Measurements from ENCODE around the gene ANKS6. TPM values are rescaled to one million over a fixed set of nuclear protein-coding genes. Genes with fewer than 3 reads are reported as not detected.

Gene ANKS6
- total and polyA plus RNA-seq, 8 donors, result 10.7 to 75.0 (median 19.5) TPM

GRCh38 chr9:98767196-98767595 lies 29.2 kb downstream of the ANKS6 start:
- intact Hi-C loops (cut with DNase I; ENCODE audit: low total_unique reads), result no loop called here
- Histone ChIP-seq H3K4me3 (no peak overlapping the region), H3K4me1 (no peaks in the 10 kb centered on the region), H3K9me3 (peaks cover 0 to 9% (median 2%) of the 10 kb centered on the region in 4 donors), H3K36me3 (peaks cover 36 to 88% (median 76%) of the 10 kb centered on the region in 4 donors), H3K27ac (no peak overlapping the region), H3K27me3 (no peaks in the 10 kb centered on the region)
- DNase-seq, result no peak
- 90 to 97% (median 95%) methylated on average over 3 of the region's 3 CpGs for WGBS, 5 donors
- no peak for TF ChIP-seq EP300 (IDR thresholded peaks at IDR 0.05)
- no peak for TF ChIP-seq POLR2A (IDR thresholded peaks at IDR 0.05)
- no peak for TF ChIP-seq POLR2AphosphoS5 (IDR thresholded peaks at IDR 0.05)
- no peak for TF ChIP-seq CTCF (IDR thresholded peaks at IDR 0.05)

- WGBS, 5 donors, result 89 to 97% (median 95%) methylated on average over 2 of the region's 2 CpGs
- Histone ChIP-seq H3K4me1 (no peaks in the 10 kb centered on the region), H3K27me3 (no peaks in the 10 kb centered on the region), H3K36me3 (peaks cover 30 to 82% (median 70%) of the 10 kb centered on the region in 4 donors), H3K27ac (no peak overlapping the region), H3K9me3 (peaks cover 0 to 9% (median 2%) of the 10 kb centered on the region in 4 donors), H3K4me3 (no peak overlapping the region)
- intact Hi-C loops (cut with DNase I; ENCODE audit: low total_unique reads), result no loop called here
- no peak for DNase-seq
- TF ChIP-seq POLR2A (IDR thresholded peaks at IDR 0.05) (no peak), POLR2AphosphoS5 (IDR thresholded peaks at IDR 0.05) (no peak), EP300 (IDR thresholded peaks at IDR 0.05) (no peak), CTCF (IDR thresholded peaks at IDR 0.05) (no peak)
Observed at GRCh38 chr9:98766586-98766985, 29.8 kb downstream of the ANKS6 start.

- no peak overlapping the region for H3K4me3 ChIP-seq
Observed at GRCh38 chr9:98765256-98765655, 31.1 kb downstream of the ANKS6 start.

GRCh38 chr9:98763986-98764745 lies 32.2 kb downstream of the ANKS6 start:
- Histone ChIP-seq H3K27me3 (no peaks in the 10 kb centered on the region), H3K27ac (no peak overlapping the region), H3K36me3 (peaks cover 18 to 68% (median 56%) of the 10 kb centered on the region in 4 donors), H3K4me1 (no peaks in the 10 kb centered on the region), H3K4me3 (no peak overlapping the region), H3K9me3 (peaks cover 0 to 9% (median 2%) of the 10 kb centered on the region in 4 donors)
- 93 to 100% (median 97%) methylated on average over 3 of the region's 3 CpGs for WGBS, 5 donors
- no peak for TF ChIP-seq EP300 (IDR thresholded peaks at IDR 0.05)
- TF ChIP-seq POLR2AphosphoS5 (IDR thresholded peaks at IDR 0.05), result no peak
- intact Hi-C loops (cut with DNase I; ENCODE audit: low total_unique reads), result no loop called here
- no peak for DNase-seq

More at GRCh38 chr9:98765256-98765655, 31.1 kb downstream of the ANKS6 start:
- no peak for DNase-seq
- TF ChIP-seq EP300 (IDR thresholded peaks at IDR 0.05), result no peak
- no peak for TF ChIP-seq POLR2A (IDR thresholded peaks at IDR 0.05)
- TF ChIP-seq POLR2AphosphoS5 (IDR thresholded peaks at IDR 0.05), result no peak
- TF ChIP-seq CTCF (IDR thresholded peaks at IDR 0.05), result no peak
- Histone ChIP-seq H3K9me3 (peaks cover 0 to 9% (median 2%) of the 10 kb centered on the region in 4 donors), H3K27me3 (no peaks in the 10 kb centered on the region), H3K27ac (no peak overlapping the region), H3K4me1 (no peaks in the 10 kb centered on the region), H3K36me3 (peaks cover 18 to 68% (median 57%) of the 10 kb centered on the region in 4 donors)
- WGBS, 5 donors, result 74 to 93% (median 89%) methylated on average over 1 of the region's 1 CpG
- intact Hi-C loops (cut with DNase I; ENCODE audit: low total_unique reads), result no loop called here

GRCh38 chr9:98760231-98760630 lies 36.1 kb downstream of the ANKS6 start:
- H3K27ac ChIP-seq, result no peak overlapping the region
- TF ChIP-seq POLR2AphosphoS5 (IDR thresholded peaks at IDR 0.05), result no peak
- TF ChIP-seq CTCF (IDR thresholded peaks at IDR 0.05), result no peak
- TF ChIP-seq EP300 (IDR thresholded peaks at IDR 0.05), result no peak
- no peak for TF ChIP-seq POLR2A (IDR thresholded peaks at IDR 0.05)
- H3K36me3 ChIP-seq, result peaks cover 13 to 66% (median 52%) of the 10 kb centered on the region in 4 donors
- intact Hi-C loops (cut with DNase I; ENCODE audit: low total_unique reads), result no loop called here
- no peaks in the 10 kb centered on the region for H3K27me3 ChIP-seq
- peaks cover 0 to 17% (median 2%) of the 10 kb centered on the region in 4 donors for H3K9me3 ChIP-seq
- H3K4me1 ChIP-seq, result no peaks in the 10 kb centered on the region
- H3K4me3 ChIP-seq, result no peak overlapping the region
- no peak for DNase-seq

Data from stomach (tissue), 9 donors.